K562 (cell line): ENCODE measurements around the gene BIRC5. TPM values are rescaled to one million over a fixed set of nuclear protein-coding genes. Genes with fewer than 3 reads are reported as not detected.

Experiments
- CREB1 ChIP-seq, 2 experiments: sonication (generic) in 1 of 2; formaldehyde crosslinking in 1 of 2; IDR thresholded peaks; 2 replicates each; pipeline versions ENCODE4 v1.6.1 to v1.8.0; 2012 to 2022; ENCODE audit warnings: inconsistent platforms in 1 of 2, mild to moderate bottlenecking in 1 of 2, missing genetic modification reagents in 1 of 2, moderate library complexity in 1 of 2
- CTBP1 ChIP-seq: fragments of 450-650 bp; IDR thresholded peaks from 2 replicates; pipeline ENCODE4 v1.6.1; 2016; ENCODE audit warnings: borderline replicate concordance
- HEY1 ChIP-seq: fragments of 250-450 bp; sonication (Bioruptor Pico); IDR thresholded peaks from 2 replicates; pipeline ENCODE4 v1.5.0; 2020; ENCODE audit warnings: mild to moderate bottlenecking, moderate library complexity, borderline replicate concordance
- HOXB6 ChIP-seq: fragments of 250-450 bp; sonication (Bioruptor Pico); IDR thresholded peaks from 2 replicates; pipeline ENCODE4 v1.5.1; 2022; ENCODE audit warnings: mild to moderate bottlenecking, borderline replicate concordance
- KLF13 ChIP-seq: fragments of 450-650 bp; IDR thresholded peaks from 2 replicates; pipeline ENCODE4 v1.6.1; 2016; ENCODE audit warnings: missing genetic modification characterization, low read depth, mild to moderate bottlenecking, missing compliant biosample characterization, moderate library complexity, borderline replicate concordance
- NFIX ChIP-seq: fragments of 250-450 bp; sonication (Bioruptor Pico); IDR thresholded peaks from 2 replicates; pipeline ENCODE4 v1.4.0; 2020; ENCODE audit warnings: low read depth, mild to moderate bottlenecking, moderate library complexity
- RREB1 ChIP-seq: fragments of 250-450 bp; sonication (Bioruptor Pico); IDR thresholded peaks from 2 replicates; pipeline ENCODE4 v1.4.0; 2020
- SNIP1 ChIP-seq: fragments of 450-650 bp; IDR thresholded peaks from 2 replicates; pipeline ENCODE4 v1.7.1; 2017; ENCODE audit warnings: low read depth, mild to moderate bottlenecking
- SRF ChIP-seq, 2 experiments: fragments of 250-450, 450-650 bp in 1 of 2; sonication (Bioruptor Pico) in 1 of 2; sonication (generic) in 1 of 2; formaldehyde crosslinking; IDR thresholded peaks; 2 replicates each; pipeline versions ENCODE4 v1.5.0 to v1.5.1; 2020 to 2022; ENCODE audit warnings: mild to moderate bottlenecking in 1 of 2, missing genetic modification reagents in 1 of 2
- TAF9B ChIP-seq: fragments of 450-650 bp; IDR thresholded peaks from 2 replicates; pipeline ENCODE4 v1.6.1; 2018; ENCODE audit warnings: mild to moderate bottlenecking; ENCODE audit not compliant: partially characterized antibody
- YY1 ChIP-seq, 3 experiments: IDR thresholded peaks; 2 replicates each; pipeline ENCODE4 v1.6.1; 2011; ENCODE audit warnings: low read length in 2 of 3, mild to moderate bottlenecking in 2 of 3, moderate library complexity in 2 of 3, borderline replicate concordance in 1 of 3, control low read depth in 1 of 3, low read depth in 1 of 3; ENCODE audit not compliant: insufficient read depth in 3 of 3, insufficient replicate concordance in 2 of 3, control insufficient read depth in 1 of 3, insufficient read length in 1 of 3; ENCODE audit errors: extremely low read depth in 1 of 3
- ZNF232 ChIP-seq: sonication (generic); formaldehyde crosslinking; IDR thresholded peaks from 2 replicates; pipeline ENCODE4 v1.8.0; 2022; ENCODE audit warnings: mild to moderate bottlenecking, missing genetic modification reagents
- ZNF280B ChIP-seq: fragments of 250-450 bp; sonication (Bioruptor Pico); IDR thresholded peaks from 2 replicates; pipeline ENCODE4 v1.5.1; 2021; ENCODE audit warnings: mild to moderate bottlenecking
- ZNF408 ChIP-seq: fragments of 250-450 bp; sonication (Bioruptor Pico); IDR thresholded peaks from 2 replicates; pipeline ENCODE4 v1.4.0; 2020; ENCODE audit warnings: low read depth, mild to moderate bottlenecking, moderate library complexity
- ZNF512 ChIP-seq: IDR thresholded peaks from 2 replicates; pipeline ENCODE4 v1.6.1; 2016; ENCODE audit warnings: missing genetic modification characterization, missing compliant biosample characterization
- ZNF695 ChIP-seq: fragments of 450-650 bp; formaldehyde crosslinking; IDR thresholded peaks from 2 replicates; pipeline ENCODE4 v1.4.0; 2020; ENCODE audit warnings: mild to moderate bottlenecking, moderate library complexity
- polyA plus RNA-seq, 8 experiments: library from polyadenylated mRNA; depleted of rRNA in 4 of 8; stranded (reverse) in 5 of 8; unstranded in 3 of 8; fragments of >200 nt; fragmentation: Nextera tagmentation in 2 of 8; fragmentation: Illumina TruSeq in 1 of 8; extraction: Ambion mirVana in 2 of 8; extraction: Trizol in 1 of 8; gene quantifications; 2 replicates each; pipeline versions ENCODE4 v1.2.1 to v1.2.3, GENCODE V29; 2011 to 2014; ENCODE audit warnings: inconsistent platforms in 1 of 8, missing spikeins in 1 of 8
- total RNA-seq, 7 experiments: library from RNA; depleted of rRNA in 6 of 7; stranded (reverse); fragments of >200 nt in 6 of 7; fragmentation: Illumina TruSeq in 2 of 7; extraction: Trizol in 2 of 7; gene quantifications; 2 replicates each; pipeline versions ENCODE4 v1.2.1 to v1.2.3, GENCODE V29; 2011 to 2021; ENCODE audit warnings: low replicate concordance in 1 of 7

The BIRC5 gene
- total and polyA plus RNA-seq, 9 of the 15 experiments (the other 6 are each of a cell fraction or from before 2014, with no cell fraction given): 64.4 to 140 (median 101) TPM

- no peak for TF ChIP-seq SRF (CRISPR knock-in tag; IDR thresholded peaks at IDR 0.05)
- TF ChIP-seq HOXB6 (CRISPR knock-in tag): no peak
- TF ChIP-seq HEY1 (CRISPR knock-in tag): no peak
- TF ChIP-seq SNIP1: no peak
- TF ChIP-seq RREB1 (CRISPR knock-in tag): no peak
- TF ChIP-seq CTBP1: peak; percentile 87
- no peak for TF ChIP-seq ZNF408 (CRISPR knock-in tag)
- no peak for TF ChIP-seq ZNF280B (CRISPR knock-in tag)
- no peak for TF ChIP-seq ZNF232 (CRISPR knock-in tag)
- TF ChIP-seq NFIX (CRISPR knock-in tag): no peak
- TF ChIP-seq CREB1 (IDR thresholded peaks at IDR 0.05): 0 out of 2 replicates have a peak, but pooled peaks have one; percentile 24
- peak; percentile 48; the same call in 1 of the 2 replicates for TF ChIP-seq CREB1 (CRISPR knock-in tag; IDR thresholded peaks at IDR 0.05)
- peak in 2 of 3 experiments; percentile 51 to 80 for TF ChIP-seq YY1 (IDR thresholded peaks at IDR 0.05; ENCODE audit: borderline replicate concordance in 1 of 3, control insufficient read depth in 1 of 3, extremely low read depth in 1 of 3, insufficient read depth in 3 of 3, insufficient read length in 1 of 3, insufficient replicate concordance in 2 of 3, low read depth in 1 of 3, low read length in 2 of 3)
- 0 out of 2 replicates have a peak, but pooled peaks have one; percentile 29 for TF ChIP-seq KLF13 (tag)
- no peak for TF ChIP-seq TAF9B
- TF ChIP-seq ZNF695 (CRISPR knock-in tag): no peak
- no peak for TF ChIP-seq ZNF512 (tag)
Measured at GRCh38 chr17:78168242-78168902, 45.7 kb upstream of the BIRC5 start, which contains the start of gene SYNGR2 (continued).
